GM12875 (cell line): ENCODE data around the gene MTMR4.

Experiments used
- H3K4me3 ChIP-seq: one replicate; pipeline ENCODE4 v1.5.1; 2011; ENCODE audit warnings: low read depth, low read length, control low read depth
- CTCF ChIP-seq: IDR thresholded peaks from 2 replicates; pipeline ENCODE4 v1.5.1; 2011; ENCODE audit warnings: low read depth, mild to moderate bottlenecking, control low read depth, inconsistent platforms, low read length, moderate library complexity, borderline replicate concordance; ENCODE audit not compliant: insufficient read depth

Gene MTMR4

GRCh38 chr17:58531661-58532554 is 17.5 kb upstream of the MTMR4 start:
- no peak for TF ChIP-seq CTCF
- peak overlapping the region; percentile 7 for H3K4me3 ChIP-seq

- no peak for TF ChIP-seq CTCF
- H3K4me3 ChIP-seq = no peak overlapping the region
Observed at GRCh38 chr17:58531122-58531521, 16.7 kb upstream of the MTMR4 start.

GRCh38 chr17:58530655-58531054 is 16.2 kb upstream of the MTMR4 start:
- TF ChIP-seq CTCF = no peak
- no peak overlapping the region for H3K4me3 ChIP-seq

- TF ChIP-seq CTCF = no peak
- H3K4me3 ChIP-seq = no peak overlapping the region
Observed at GRCh38 chr17:58529275-58529674, 14.8 kb upstream of the MTMR4 start.

- no peak for TF ChIP-seq CTCF
- H3K4me3 ChIP-seq = no peak overlapping the region
Observed at GRCh38 chr17:58528443-58528842, 14.0 kb upstream of the MTMR4 start.

- H3K4me3 ChIP-seq = no peak overlapping the region
- TF ChIP-seq CTCF = no peak
Observed at GRCh38 chr17:58527949-58528348, 13.5 kb upstream of the MTMR4 start.

- peak; percentile 47 for TF ChIP-seq CTCF
Observed at GRCh38 chr17:58527306-58527705, 12.9 kb upstream of the MTMR4 start.

More at GRCh38 chr17:58527306-58527705, 12.9 kb upstream of the MTMR4 start:
- no peak overlapping the region for H3K4me3 ChIP-seq
